IMR-90 (cell line): Measurements from ENCODE around the gene SMIM41. TPM values are rescaled to one million over a fixed set of nuclear protein-coding genes. Genes with fewer than 3 reads are reported as not detected.
A peak's percentile ranks its signal among the peaks of the same experiment; 100 is the strongest.

Experiments used
- ATAC-seq: fragments of 200-7000 bp; cut with Tn5 transposase; 2 replicates; pipeline ENCODE4 v1.9.1; 2020; ENCODE audit warnings: low read depth, mild to moderate bottlenecking, moderate library complexity
- BruUV-seq: library from RNA; stranded (reverse); fragments of 400-500 nt; replicated peaks from 2 replicates; lab custom pipeline; 2021; lab: Mats Ljungman, UMichigan
- CTCF ChIA-PET: fragments of 300-600 bp; formaldehyde crosslinking; extraction: SDS; loops from one replicate; lab custom pipeline; 2021; ENCODE audit warnings: antibody characterized with exemption; lab: Yijun Ruan, JAX
- POLR2A ChIA-PET: fragments of 300-600 bp; sonication (Branson Sonifier 250); formaldehyde crosslinking; loops from one replicate; lab custom pipeline; 2022; ENCODE audit warnings: antibody characterized with exemption; ENCODE audit not compliant: unreplicated experiment; lab: Charles Lee
- DNase-seq: peaks from one replicate; pipeline ENCODE4 v3.0.0; 2013
- H2AFZ ChIP-seq: replicated peaks from 2 replicates; pipeline ENCODE3; 2013; ENCODE audit warnings: low read length, mild to moderate bottlenecking; ENCODE audit not compliant: poor library complexity
- H2AK5ac ChIP-seq: 2 replicates; pipeline ENCODE4 v1.6.1; 2013; ENCODE audit warnings: low read depth, low read length, inconsistent platforms
- H2AK9ac ChIP-seq: replicated peaks from 2 replicates; pipeline ENCODE3; 2013; ENCODE audit warnings: mild to moderate bottlenecking, low read depth, low read length, moderate library complexity; ENCODE audit not compliant: poor library complexity
- H2BK120ac ChIP-seq: 2 replicates; pipeline ENCODE4 v1.6.1; 2013; ENCODE audit warnings: low read depth, low read length, inconsistent platforms
- H2BK15ac ChIP-seq: 3 replicates; pipeline ENCODE4 v1.6.1; 2013; ENCODE audit warnings: low read depth, low read length, inconsistent platforms
- H2BK20ac ChIP-seq: 2 replicates; pipeline ENCODE4 v1.6.1; 2013; ENCODE audit warnings: low read depth, mild to moderate bottlenecking, inconsistent platforms, low read length, moderate library complexity
- H2BK5ac ChIP-seq: 2 replicates; pipeline ENCODE4 v1.6.1; 2013; ENCODE audit warnings: mild to moderate bottlenecking, low read depth, low read length, inconsistent platforms; ENCODE audit not compliant: poor library complexity, severe bottlenecking
- H3K14ac ChIP-seq: replicated peaks from 2 replicates; pipeline ENCODE4 v1.6.1; 2013; ENCODE audit warnings: low read depth, low read length, inconsistent platforms
- H3K18ac ChIP-seq: 2 replicates; pipeline ENCODE4 v1.6.1; 2013; ENCODE audit warnings: low read depth, low read length, control low read depth
- H3K23ac ChIP-seq: 2 replicates; pipeline ENCODE4 v1.6.1; 2013; ENCODE audit warnings: low read depth, low read length, inconsistent platforms
- H3K27ac ChIP-seq: 2 replicates; pipeline ENCODE4 v1.5.1; 2013; ENCODE audit warnings: mild to moderate bottlenecking, control low read depth, low read length; ENCODE audit not compliant: insufficient read depth
- H3K27me3 ChIP-seq: 2 replicates; pipeline ENCODE4 v1.6.1; 2013; ENCODE audit warnings: low read length; ENCODE audit not compliant: control insufficient read depth, insufficient read depth
- H3K36me3 ChIP-seq: 2 replicates; pipeline ENCODE4 v1.6.1; 2013; ENCODE audit warnings: low read length, mixed read lengths; ENCODE audit not compliant: control insufficient read depth, insufficient read depth
- H3K4ac ChIP-seq: 2 replicates; pipeline ENCODE4 v1.6.1; 2013; ENCODE audit warnings: low read depth, low read length, inconsistent platforms
- H3K4me1 ChIP-seq: 2 replicates; pipeline ENCODE4 v1.6.1; 2013; ENCODE audit warnings: low read length, mixed read lengths; ENCODE audit not compliant: control insufficient read depth, insufficient read depth
- H3K4me2 ChIP-seq: 2 replicates; pipeline ENCODE4 v1.6.1; 2013; ENCODE audit warnings: low read depth, mild to moderate bottlenecking, control low read depth, low read length, moderate library complexity
- H3K4me3 ChIP-seq: 2 replicates; pipeline ENCODE4 v1.5.1; 2013; ENCODE audit warnings: low read depth, mild to moderate bottlenecking, control low read depth, low read length, moderate library complexity; ENCODE audit not compliant: insufficient read depth
- H3K56ac ChIP-seq: 2 replicates; pipeline ENCODE4 v1.6.1; 2013; ENCODE audit warnings: low read length, inconsistent platforms; ENCODE audit not compliant: insufficient read depth; ENCODE audit errors: extremely low read depth
- H3K79me1 ChIP-seq, 2 experiments: 2 replicates each; pipeline ENCODE4 v1.6.1; 2013; ENCODE audit warnings: low read length in 2 of 2, inconsistent platforms in 1 of 2, low read depth in 1 of 2
- H3K9ac ChIP-seq: 2 replicates; pipeline ENCODE4 v1.6.1; 2013; ENCODE audit warnings: low read depth, low read length, control low read depth
- H3K9me1 ChIP-seq: 2 replicates; pipeline ENCODE4 v1.6.1; 2013; ENCODE audit warnings: low read length, inconsistent platforms; ENCODE audit not compliant: insufficient read depth
- H3K9me3 ChIP-seq: 2 replicates; pipeline ENCODE4 v1.6.1; 2013; ENCODE audit warnings: low read length; ENCODE audit not compliant: control insufficient read depth, insufficient read depth
- H4K20me1 ChIP-seq: 2 replicates; pipeline ENCODE4 v1.6.1; 2013; ENCODE audit warnings: low read length, inconsistent platforms; ENCODE audit not compliant: insufficient read depth
- H4K5ac ChIP-seq: 2 replicates; pipeline ENCODE4 v1.6.1; 2013; ENCODE audit warnings: mild to moderate bottlenecking, low read depth, low read length, control low read depth
- H4K8ac ChIP-seq, 2 experiments: 2 replicates each; pipeline ENCODE4 v1.6.1; 2013; ENCODE audit warnings: low read depth in 2 of 2, low read length in 2 of 2, control low read depth in 1 of 2, inconsistent platforms in 1 of 2
- H4K91ac ChIP-seq: 2 replicates; pipeline ENCODE4 v1.6.1; 2013; ENCODE audit warnings: low read depth, low read length, inconsistent platforms; ENCODE audit not compliant: insufficient read depth
- BHLHE40 ChIP-seq: fragments of 150-350 bp; IDR thresholded peaks from 2 replicates; pipeline ENCODE4 v1.6.1; 2016; ENCODE audit warnings: mild to moderate bottlenecking, low read depth, low read length
- CEBPB ChIP-seq: IDR thresholded peaks from 2 replicates; pipeline ENCODE4 v1.6.1; 2012; ENCODE audit warnings: low read depth, low read length, improper control_type of control experiment
- CHD1 ChIP-seq: IDR thresholded peaks from 2 replicates; pipeline ENCODE4 v1.6.1; 2012; ENCODE audit warnings: low read depth, low read length, improper control_type of control experiment
- CTCF ChIP-seq: conservative IDR thresholded peaks from 2 replicates; pipeline ENCODE4 v1.5.1; 2012; ENCODE audit warnings: mild to moderate bottlenecking, low read depth, low read length, improper control_type of control experiment
- ELK1 ChIP-seq: fragments of 150-350 bp; IDR thresholded peaks from 2 replicates; pipeline ENCODE4 v1.6.1; 2016; ENCODE audit warnings: low read depth, mild to moderate bottlenecking, low read length, moderate library complexity, borderline replicate concordance
- FOS ChIP-seq: fragments of 150-350 bp; IDR thresholded peaks from 2 replicates; pipeline ENCODE4 v1.6.1; 2016; ENCODE audit warnings: low read depth, low read length
- MAFK ChIP-seq: IDR thresholded peaks from 2 replicates; pipeline ENCODE4 v1.6.1; 2012; ENCODE audit warnings: low read depth, low read length, improper control_type of control experiment
- MAZ ChIP-seq: IDR thresholded peaks from 2 replicates; pipeline ENCODE4 v1.6.1; 2012; ENCODE audit warnings: low read depth, mild to moderate bottlenecking, low read length, improper control_type of control experiment, moderate library complexity, borderline replicate concordance
- MXI1 ChIP-seq: IDR thresholded peaks from 2 replicates; pipeline ENCODE4 v1.6.1; 2012; ENCODE audit warnings: low read depth, mild to moderate bottlenecking, low read length, moderate library complexity, borderline replicate concordance
- NFE2L2 ChIP-seq: fragments of 150-350 bp; IDR thresholded peaks from 2 replicates; pipeline ENCODE4 v1.6.1; 2016; ENCODE audit warnings: low read depth, mild to moderate bottlenecking, low read length
- POLR2A ChIP-seq: IDR thresholded peaks from 2 replicates; pipeline ENCODE4 v1.6.1; 2012; ENCODE audit warnings: mild to moderate bottlenecking, low read depth, low read length
- RAD21 ChIP-seq: IDR thresholded peaks from 2 replicates; pipeline ENCODE4 v1.6.1; 2012; ENCODE audit warnings: low read length, improper control_type of control experiment
- RCOR1 ChIP-seq: IDR thresholded peaks from 2 replicates; pipeline ENCODE4 v1.6.1; 2012; ENCODE audit warnings: mild to moderate bottlenecking, low read length, improper control_type of control experiment; ENCODE audit not compliant: insufficient replicate concordance
- RFX5 ChIP-seq: IDR thresholded peaks from 2 replicates; pipeline ENCODE4 v1.8.0; 2012; ENCODE audit warnings: low read depth, mild to moderate bottlenecking, low read length, moderate library complexity
- SMC3 ChIP-seq: fragments of 150-350 bp; IDR thresholded peaks from 2 replicates; pipeline ENCODE4 v1.6.1; 2016; ENCODE audit warnings: low read depth, mild to moderate bottlenecking, antibody characterized with exemption, low read length, moderate library complexity
- USF2 ChIP-seq: fragments of 150-350 bp; IDR thresholded peaks from 2 replicates; pipeline ENCODE4 v1.6.1; 2017; ENCODE audit warnings: mild to moderate bottlenecking, antibody characterized with exemption, low read length, low read depth
- WGBS, 2 experiments: methylation state at CpG; one replicate each; pipeline versions ENCODE4 v1.1.5 to v1.1.7; 2013; ENCODE audit warnings: missing lambda C conversion rate in 2 of 2; ENCODE audit not compliant: insufficient read length in 1 of 2; ENCODE audit errors: extremely low coverage in 2 of 2; 5-methylcytosine and 5-hydroxymethylcytosine counted together
- dilution Hi-C: fragments of 300-500 bp; cut with HindIII; formaldehyde crosslinking; loops from one replicate; pipeline ENCODE4 v1.14.3; 2018; ENCODE audit warnings: low sequenced_read_pairs; ENCODE audit not compliant: unreplicated experiment
- in situ Hi-C: fragments of 300-500 bp; cut with MboI; formaldehyde crosslinking; loops from 3 replicates; pipeline ENCODE4 v1.14.3; 2019; ENCODE audit warnings: low sequenced_read_pairs, inconsistent platforms, mixed read lengths
- intact Hi-C: fragments of 100-400 bp; cut with micrococcal nuclease; formaldehyde crosslinking; loops from 2 replicates; pipeline ENCODE4 v1.10.0; 2022
- polyA plus RNA-seq, 3 experiments: library from polyadenylated mRNA; depleted of rRNA; stranded (reverse); fragments of >200 nt; gene quantifications; 2 replicates each; pipeline ENCODE4 v1.2.3, GENCODE V29; 2012; ENCODE audit warnings: low replicate concordance in 1 of 3
- total RNA-seq: library from RNA; depleted of rRNA; stranded (reverse); fragments of >200 nt; gene quantifications from 2 replicates; pipeline ENCODE4 v1.2.3, GENCODE V29; 2012

Gene SMIM41
- total and polyA plus RNA-seq, 2 of the 4 experiments (the other 2 are of a cell fraction), result not detected

- Histone ChIP-seq H3K27me3 (peaks cover 4% of the 10 kb centered on the region), H3K14ac (no peak overlapping the region), H2AK5ac (no peak overlapping the region), H3K4me1 (peaks cover 7% of the 10 kb centered on the region), H3K23ac (no peak overlapping the region), H3K18ac (no peak overlapping the region), H4K91ac (no peak overlapping the region), H3K4me2 (no peak overlapping the region), H3K79me1 (no peaks in the 10 kb centered on the region), H3K4me3 (no peak overlapping the region), H3K36me3 (no peaks in the 10 kb centered on the region), H3K9me1 (peaks cover 9% of the 10 kb centered on the region; the same call in 1 of the 2 replicates), H2BK15ac (no peak overlapping the region), H3K9ac (no peak overlapping the region), H2BK5ac (no peak overlapping the region), H2BK20ac (0 out of 2 replicates have a peak overlapping the region, but pooled peaks have one; percentile 5), H3K4ac (no peak overlapping the region), H3K27ac (no peak overlapping the region), H4K8ac (no peak overlapping the region), H4K20me1 (no peaks in the 10 kb centered on the region), H3K9me3 (no peaks in the 10 kb centered on the region), H3K56ac (no peak overlapping the region), H4K5ac (no peak overlapping the region), H2AK9ac (no peak overlapping the region), H2BK120ac (no peak overlapping the region), H2AFZ (peak overlapping the region; percentile 58)
- intact Hi-C loops (no loop called here), in situ Hi-C loops (no loop called here), dilution Hi-C loops (no loop called here)
- ChIA-PET CTCF (interaction anchor here (1.1 to 1.2 kb wide), 2 partner anchors 18 to 188 kb away, joined by 3 to 4 read pairs; no protein-coding TSS in a partner anchor), POLR2A (no interaction called here)
- no TSS peak for BruUV-seq
- peak; percentile 55 for DNase-seq
- TF ChIP-seq POLR2A (no peak), USF2 (no peak), SMC3 (no peak), NFE2L2 (no peak), CEBPB (peak; percentile 68), MXI1 (no peak), CHD1 (no peak), MAFK (no peak), RFX5 (no peak), CTCF (peak; percentile 51), MAZ (no peak), RAD21 (peak; percentile 32), FOS (no peak; the same call in 1 of the 2 replicates), ELK1 (no peak), BHLHE40 (no peak), RCOR1 (no peak)
- ATAC-seq, result peak; percentile 60
- 20% methylated on average over 3 of the region's 5 CpGs; no CpG with 5 or more reads in 1 of the 2 experiments for WGBS, 2 experiments
These were observed 60.1 kb downstream of the SMIM41 start for GRCh38 chr12:52139579-52140062.
